COLO668 (cell line): ENCODE results near the gene ZNF185.

Experiments used
- DNase-seq: peaks from one replicate; lab custom pipeline; 2025; ENCODE audit not compliant: unreplicated experiment; lab: John Stamatoyannopoulos, UW

The ZNF185 gene

GRCh38 chrX:152897222-152898131 lies at the start of gene ZNF185:
Gene ZNF185 (plus strand): TSS chrX:152898067. CDS start chrX:152914490, 16,423 bp downstream.
- peak; percentile 13 for DNase-seq

GRCh38 chrX:152850465-152850864 lies 47.4 kb upstream of the ZNF185 start:
- DNase-seq = no peak

GRCh38 chrX:152853986-152854385 lies 43.9 kb upstream of the ZNF185 start:
- no peak for DNase-seq

GRCh38 chrX:152861116-152861515 lies 36.8 kb upstream of the ZNF185 start:
- no peak for DNase-seq

- DNase-seq = no peak
Measured at GRCh38 chrX:152861826-152862225, 36.0 kb upstream of the ZNF185 start.

DNA sequence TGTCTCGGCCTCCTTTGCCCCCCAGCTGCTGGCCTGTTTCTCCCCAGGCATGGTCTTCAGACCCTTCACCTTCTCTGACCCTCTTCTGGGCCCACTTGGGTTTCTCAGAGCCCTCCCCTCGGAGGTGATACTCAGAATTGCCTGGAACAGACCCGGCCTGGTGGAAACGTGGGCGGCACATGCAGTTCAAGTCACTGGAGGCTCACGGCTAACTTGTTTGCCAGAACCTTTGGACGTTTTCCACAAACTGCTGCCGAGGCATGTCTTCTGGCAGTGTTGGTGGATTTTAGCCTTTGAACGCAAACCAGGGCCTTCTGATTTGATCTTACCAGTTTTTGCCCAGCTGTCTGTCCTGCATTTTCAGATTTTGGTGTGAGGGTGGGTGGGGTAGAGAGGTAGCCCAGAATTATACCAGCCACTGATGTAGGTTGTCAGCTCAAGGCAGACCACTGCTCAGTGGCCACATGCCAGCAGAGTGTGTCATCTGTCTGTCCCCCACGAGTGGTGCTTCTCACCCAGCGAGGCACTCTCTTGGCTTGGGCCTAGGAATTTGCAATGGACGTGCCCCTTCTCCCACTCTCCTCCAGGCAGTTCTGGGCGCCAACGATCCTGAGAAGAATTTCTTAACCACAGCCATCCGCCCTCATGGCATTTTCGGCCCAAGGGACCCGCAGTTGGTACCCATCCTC lies 32.5 kb upstream of the ZNF185 start:
- no peak for DNase-seq

GRCh38 chrX:152866386-152866785 lies 31.5 kb upstream of the ZNF185 start:
- no peak for DNase-seq

DNA sequence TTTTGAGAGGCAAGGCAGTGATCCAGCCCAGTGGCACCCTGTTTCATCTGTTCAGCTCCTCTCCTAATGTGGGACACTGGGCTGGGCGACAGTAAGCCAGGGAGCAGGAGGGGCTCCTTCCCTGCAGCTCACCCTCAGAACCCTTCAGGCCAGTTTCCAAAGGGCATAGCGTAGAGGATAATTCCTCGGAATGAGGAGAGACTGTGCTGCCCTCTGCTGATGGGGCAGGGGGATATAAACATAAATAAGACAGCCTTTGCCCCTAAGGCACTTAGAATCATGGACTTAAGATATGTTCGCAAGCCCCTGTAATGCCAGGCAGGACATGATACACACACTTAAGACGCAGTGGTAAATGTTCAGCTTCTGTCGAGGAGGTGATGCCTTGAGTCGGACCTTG lies 27.9 kb upstream of the ZNF185 start:
- no peak for DNase-seq

DNA sequence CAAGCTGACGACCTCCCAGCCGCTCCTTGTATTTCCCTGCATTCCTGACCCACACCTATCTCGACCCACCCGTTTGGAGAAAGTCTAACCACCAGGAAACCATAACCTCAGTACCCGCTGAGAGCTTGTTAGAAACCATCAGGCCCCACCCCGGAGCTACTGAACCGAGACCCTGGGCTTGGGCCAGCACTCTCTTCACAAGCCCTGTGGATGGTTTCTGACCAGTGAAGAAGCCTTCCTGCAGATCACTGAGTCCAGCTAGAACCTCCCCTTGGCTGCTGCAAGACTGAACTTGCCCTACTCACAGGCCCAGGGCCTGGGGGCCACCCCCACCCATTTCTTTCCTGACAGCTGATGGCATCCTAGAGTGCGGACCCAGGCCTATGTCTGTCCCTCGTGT lies 26.6 kb upstream of the ZNF185 start:
- DNase-seq = no peak

DNA sequence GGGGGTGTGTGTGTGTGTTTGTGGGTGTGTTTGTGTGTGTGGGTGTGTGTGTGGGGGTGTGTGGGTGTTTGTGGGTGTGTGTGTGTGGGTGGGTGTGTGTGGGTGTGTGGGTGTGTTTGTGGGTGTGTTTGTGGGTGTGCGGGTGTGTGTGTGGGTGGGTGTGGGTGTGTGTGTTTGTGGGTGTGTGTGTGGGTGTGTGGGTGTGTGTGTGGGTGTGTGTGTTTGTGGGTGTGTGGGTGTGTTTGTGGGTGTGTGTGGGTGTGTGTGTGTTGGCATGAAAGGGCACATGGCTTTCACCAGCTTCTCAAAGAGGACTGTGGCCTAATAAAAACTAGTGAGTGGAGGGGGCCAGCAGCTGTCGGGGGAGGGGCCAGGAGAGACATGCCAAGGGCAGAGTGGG lies 25.3 kb upstream of the ZNF185 start:
- no peak for DNase-seq

DNA sequence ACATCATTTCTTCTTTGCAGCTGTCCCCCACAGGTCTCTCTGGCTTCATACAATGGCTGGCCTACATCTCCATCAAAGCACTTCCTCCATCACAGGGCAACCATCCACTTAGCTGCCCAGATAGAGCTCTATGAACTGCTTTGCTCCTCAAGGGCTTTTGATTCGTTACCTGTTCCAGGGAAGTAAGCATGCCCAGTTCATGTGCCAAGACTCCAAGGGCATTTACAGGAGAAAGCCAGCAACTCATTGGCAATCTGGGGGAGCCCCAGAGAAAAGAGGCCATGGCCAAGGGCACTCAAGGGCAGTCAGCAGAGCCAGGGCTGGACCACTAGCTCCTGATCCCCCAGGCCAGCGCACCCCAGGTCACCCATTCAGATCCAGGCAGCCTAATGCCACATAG lies 24.5 kb upstream of the ZNF185 start:
- DNase-seq = no peak

DNA sequence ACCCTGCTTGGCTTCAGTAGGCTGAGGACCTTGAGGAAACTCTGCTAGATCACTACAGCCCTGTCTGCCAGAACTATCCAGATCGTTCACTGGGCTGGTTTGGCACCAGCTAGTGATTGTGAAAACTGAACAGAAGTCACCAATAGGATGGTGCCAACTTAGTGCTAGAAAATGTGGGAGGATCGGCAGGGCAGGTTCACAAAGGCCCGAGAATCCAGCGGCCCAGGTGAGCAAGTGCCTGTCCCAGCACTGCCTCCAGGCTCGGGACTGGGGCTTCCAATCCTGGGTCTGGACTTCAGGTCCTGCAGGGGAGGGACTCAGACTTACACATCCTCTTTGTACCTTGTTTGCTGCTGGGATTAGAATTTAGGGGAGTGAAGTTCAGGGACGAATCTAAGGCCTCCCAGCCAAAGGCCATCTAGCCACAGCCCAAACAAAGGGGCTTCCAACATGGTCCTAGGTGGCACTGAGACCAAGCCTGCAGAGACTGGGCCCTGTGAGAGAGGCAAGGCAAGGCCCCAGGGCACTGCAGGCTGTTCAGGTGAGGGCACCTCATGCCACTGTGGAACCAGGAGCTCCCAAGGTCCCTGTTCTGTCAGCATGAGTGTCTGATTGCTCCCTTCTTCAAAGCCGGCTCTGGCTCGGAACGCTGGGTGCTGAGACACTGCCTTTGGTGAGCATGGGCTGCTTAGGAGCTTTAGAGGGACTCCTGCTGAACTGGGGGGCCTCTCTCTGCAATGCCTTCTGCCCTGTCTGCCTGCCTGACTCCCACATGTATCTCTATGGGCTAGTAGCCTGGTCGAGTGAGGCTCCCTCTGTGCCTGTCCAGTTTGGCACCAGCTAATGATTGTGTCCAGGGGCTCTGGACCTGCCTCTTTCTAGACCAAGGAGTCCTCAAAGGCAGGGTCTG lies 20.7 kb upstream of the ZNF185 start:
- DNase-seq = no peak

DNA sequence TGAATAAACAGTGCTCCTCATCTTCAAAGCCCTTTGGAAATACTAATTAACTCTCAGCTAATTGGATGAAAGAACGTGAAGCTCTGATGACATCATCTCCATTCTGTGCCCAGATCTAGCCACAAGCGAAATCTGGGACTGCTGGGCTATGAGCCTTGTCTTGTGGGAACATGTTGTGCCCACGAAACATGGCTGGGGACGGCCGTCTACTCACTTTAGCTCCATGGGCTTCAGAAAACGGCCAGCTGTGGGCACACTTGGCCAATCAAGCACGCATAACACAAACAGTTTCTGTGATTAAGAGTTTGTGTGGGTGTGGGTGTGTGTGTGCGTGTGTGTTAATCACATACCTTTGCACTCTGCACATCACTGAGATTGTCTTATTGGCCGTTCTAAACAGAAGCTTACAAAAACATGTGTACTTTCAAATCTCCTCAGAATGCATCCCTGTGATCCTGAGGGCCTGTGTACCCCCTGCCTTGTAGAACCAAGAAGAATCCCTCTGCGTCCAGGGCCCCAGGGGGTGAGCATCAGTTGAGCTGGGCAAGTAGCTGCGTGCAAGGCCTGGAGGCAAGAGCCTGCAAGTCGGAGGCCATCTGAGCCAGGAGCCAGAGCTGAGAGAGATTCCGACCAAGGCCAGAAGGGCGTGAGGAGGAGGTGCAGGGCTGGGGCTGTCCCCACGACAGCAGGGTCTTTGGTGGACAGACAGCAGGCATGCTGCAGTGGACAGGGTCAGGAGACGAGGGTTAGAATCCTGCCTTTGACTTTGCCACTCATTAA lies 18.7 kb upstream of the ZNF185 start:
- DNase-seq = no peak

GRCh38 chrX:152881289-152881688 lies 16.6 kb upstream of the ZNF185 start:
- no peak for DNase-seq

DNA sequence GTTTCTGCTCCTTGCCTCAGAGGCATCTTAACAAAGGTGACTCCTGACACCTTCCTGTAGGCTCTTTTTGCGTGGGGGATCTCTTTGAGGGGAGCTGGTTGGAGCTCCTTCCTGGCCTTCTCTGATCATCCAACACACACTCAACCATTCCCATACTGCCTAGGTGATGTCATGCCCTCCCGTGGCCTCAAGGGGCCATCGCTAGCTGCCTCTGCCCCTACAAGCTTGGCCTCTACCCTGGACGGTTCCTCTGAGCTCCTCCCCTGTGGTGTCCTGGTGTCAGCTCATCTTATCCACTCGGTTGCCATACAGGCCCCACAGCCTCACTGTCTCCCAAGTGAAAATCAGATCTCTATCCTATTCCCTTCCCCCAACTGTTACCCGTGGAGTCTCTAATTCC lies 13.7 kb upstream of the ZNF185 start:
- no peak for DNase-seq

DNA sequence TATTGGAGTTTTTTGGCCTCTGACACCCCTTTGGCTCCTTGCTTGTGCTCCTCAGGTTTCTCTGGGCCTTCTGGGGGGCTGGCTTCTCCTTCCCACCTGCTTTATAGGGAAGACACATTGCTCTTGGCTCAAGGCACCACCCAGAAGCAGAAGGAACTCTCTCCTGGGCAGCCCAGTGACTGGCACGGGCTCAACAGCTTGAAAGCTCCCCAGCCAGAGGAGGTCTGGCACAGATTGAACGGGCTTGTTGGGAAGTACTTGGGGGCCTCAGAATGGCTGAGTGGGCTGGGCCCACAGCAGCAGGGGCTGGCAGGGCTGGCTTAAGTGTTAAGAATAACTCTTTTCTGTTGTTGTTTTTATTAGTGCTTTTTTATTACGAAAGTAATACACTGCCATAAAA lies 11.2 kb upstream of the ZNF185 start:
- DNase-seq = no peak

DNA sequence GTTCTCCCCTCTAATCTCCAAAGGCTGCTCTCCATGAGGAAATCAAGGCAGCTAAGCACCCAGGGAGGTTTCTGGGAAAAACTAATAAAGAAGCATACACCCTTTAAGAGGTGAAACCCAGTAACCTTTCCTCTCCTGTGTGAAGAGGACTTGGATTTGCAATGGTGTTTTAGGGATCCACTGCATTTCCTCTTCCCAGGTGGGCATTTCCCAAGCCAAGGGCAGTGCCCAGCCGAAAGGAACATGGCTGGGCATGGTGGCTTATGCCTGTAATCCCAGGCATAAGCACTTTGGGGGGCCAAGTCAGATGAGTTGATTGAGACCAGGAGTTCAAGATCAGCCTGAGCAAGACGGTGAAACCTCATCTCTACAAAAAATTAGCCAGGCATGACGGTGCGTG lies 5.4 kb upstream of the ZNF185 start:
- DNase-seq = no peak

GRCh38 chrX:152892999-152893891 lies 4.6 kb upstream of the ZNF185 start:
- DNase-seq = no peak

- DNase-seq = no peak
Measured at GRCh38 chrX:152893980-152894610, 3.8 kb upstream of the ZNF185 start.
